HepG2 (cell line): ENCODE data around the gene RUNDC1.

ENCODE experiments used
- CREB3 ChIP-seq: sonication (generic); formaldehyde crosslinking; IDR thresholded peaks from 2 replicates; pipeline ENCODE4 v1.5.0; 2020; ENCODE audit warnings: missing genetic modification reagents
- FOXP1 ChIP-seq, 2 experiments: fragments of 450-650 bp in 1 of 2; IDR thresholded peaks; 2 replicates each; pipeline ENCODE4 v1.6.1; 2017 to 2018; ENCODE audit warnings: antibody characterized with exemption in 1 of 2
- JUN ChIP-seq: sonication (generic); formaldehyde crosslinking; IDR thresholded peaks from 2 replicates; pipeline ENCODE4 v1.4.0; 2020; ENCODE audit warnings: mild to moderate bottlenecking, missing genetic modification reagents
- KLF6 ChIP-seq: IDR thresholded peaks from 2 replicates; pipeline ENCODE4 v1.8.0; 2016; ENCODE audit warnings: missing biosample characterization, missing genetic modification reagents
- REPIN1 ChIP-seq: sonication (generic); formaldehyde crosslinking; IDR thresholded peaks from 2 replicates; pipeline ENCODE4 v1.8.0; 2022; ENCODE audit warnings: missing genetic modification reagents, low read depth, mild to moderate bottlenecking, borderline replicate concordance
- ZNF136 ChIP-seq: sonication (generic); formaldehyde crosslinking; IDR thresholded peaks from 2 replicates; pipeline ENCODE4 v1.8.1; 2022; ENCODE audit warnings: low read depth, mild to moderate bottlenecking, moderate library complexity, missing genetic modification reagents
- ZNF530 ChIP-seq: sonication (generic); formaldehyde crosslinking; IDR thresholded peaks from 2 replicates; pipeline ENCODE4 v1.5.0; 2020; ENCODE audit warnings: low read depth, mild to moderate bottlenecking, missing genetic modification reagents

DNA sequence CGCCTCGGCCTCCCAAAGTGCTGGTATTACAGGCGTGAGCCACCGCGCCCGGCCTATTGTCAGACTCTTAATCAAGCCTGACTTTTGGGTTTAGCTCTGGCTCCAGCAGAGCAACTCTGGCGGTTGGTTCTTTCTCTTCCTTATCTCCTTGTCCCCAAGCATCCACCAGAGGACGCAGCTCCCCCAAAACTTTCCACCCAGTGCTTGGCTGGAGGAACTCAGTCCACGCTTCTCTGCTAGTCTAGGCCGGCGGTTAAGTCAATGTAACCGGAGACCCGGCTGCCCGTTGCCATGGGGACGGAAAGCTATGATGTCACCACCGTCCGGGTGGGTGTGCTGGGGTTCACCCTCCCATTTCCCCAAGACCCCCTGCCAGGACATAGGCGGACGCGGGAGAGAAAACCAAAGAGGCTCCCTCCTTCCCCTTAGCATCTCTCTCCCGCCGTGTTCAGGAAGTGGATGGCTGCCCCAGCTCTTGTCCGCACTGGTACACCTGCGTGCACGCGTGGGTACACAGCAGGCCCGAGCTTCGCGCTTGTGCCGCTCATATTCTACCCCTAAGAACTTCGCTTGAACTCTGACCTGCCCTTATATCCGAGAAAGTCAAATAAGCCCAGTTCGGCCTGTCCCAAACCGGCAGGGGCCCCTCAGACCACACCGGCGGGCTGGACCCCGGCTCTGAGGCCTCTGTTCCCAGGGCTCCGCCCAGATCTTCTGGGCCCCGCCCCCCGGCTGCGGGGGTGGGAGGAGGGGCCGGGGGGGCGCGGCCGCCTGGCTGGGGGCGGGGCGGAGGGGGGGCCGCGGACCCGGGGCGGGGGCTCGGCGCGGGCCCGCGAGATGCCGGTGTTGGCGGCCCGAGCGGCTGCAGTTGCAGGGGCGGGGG is 44.3 kb downstream of the RUNDC1 start, which contains the start of gene RND2:
- TF ChIP-seq FOXP1 (IDR thresholded peaks at IDR 0.05) = no peak
- TF ChIP-seq FOXP1 (CRISPR knock-in tag; IDR thresholded peaks at IDR 0.05) = no peak
- no peak for TF ChIP-seq ZNF530 (CRISPR knock-in tag)
- TF ChIP-seq CREB3 = no peak
- TF ChIP-seq ZNF136 (CRISPR knock-in tag) = no peak
- peak; percentile 77 for TF ChIP-seq REPIN1 (CRISPR knock-in tag)
- peak; percentile 76; the same call in 1 of the 2 replicates for TF ChIP-seq JUN
- TF ChIP-seq KLF6 (CRISPR knock-in tag) = peak; percentile 66; the same call in 1 of the 2 replicates
